ENCODE data around the gene FEM1C. TPM values are rescaled to one million over a fixed set of nuclear protein-coding genes. Genes with fewer than 3 reads are reported as not detected.

FEM1C gene
- polyA plus RNA-seq, 1 donor from 2014 or later, result 16.4 TPM

Small RNA genes lying within 50 kb of the gene (small RNA-seq; reads per million reads assigned to genes)
- gene AC008628.1, result 0 reads per million in 3 experiments
- 0 reads per million in 3 experiments for gene AC008628.2

Other genes starting within 250 kb of the FEM1C start
- 66.2 and 76.7 TPM in 2 replicates for gene CCDC112, start 248.1 kb downstream of the FEM1C start, polyA plus RNA-seq
- not detected in 2 replicates for gene TICAM2, start 57.7 kb upstream of the FEM1C start, polyA plus RNA-seq
- gene TMED7, start 81.3 kb upstream of the FEM1C start, polyA plus RNA-seq, result 62.4 and 74.3 TPM in 2 replicates

Measured in neural cell (in vitro differentiated cells).